Activated CD4-positive, alpha-beta T cell treated with anti-CD3 and anti-CD28 coated beads, Interleukin-2, amount 50 U/mL, for 48 hours (primary cell): ENCODE measurements around the gene LRAT.

Experiments used
- DNase-seq, 2 experiments: peaks; one replicate each; pipeline ENCODE4 v3.0.0-alpha.2; 2020

The LRAT gene

DNA sequence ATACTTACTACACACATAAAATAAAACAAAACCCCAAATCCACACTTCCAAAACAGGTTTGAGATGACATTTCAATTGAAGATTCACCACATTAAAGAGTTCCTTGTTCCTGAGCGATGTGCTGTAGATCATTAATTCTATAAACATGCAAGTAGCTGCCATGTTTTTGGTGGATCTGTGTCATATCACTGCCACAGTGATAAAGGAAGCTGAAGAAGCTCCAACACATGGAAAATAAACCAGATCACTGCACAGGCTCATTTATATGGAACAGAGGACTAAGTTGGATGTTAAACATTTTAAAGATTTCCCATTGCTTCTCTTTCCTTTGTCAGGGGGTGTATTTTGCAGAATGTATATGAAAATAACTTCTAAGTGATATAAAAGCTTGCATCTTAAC is 34.5 kb downstream of the LRAT start:
- no peak for DNase-seq

DNA sequence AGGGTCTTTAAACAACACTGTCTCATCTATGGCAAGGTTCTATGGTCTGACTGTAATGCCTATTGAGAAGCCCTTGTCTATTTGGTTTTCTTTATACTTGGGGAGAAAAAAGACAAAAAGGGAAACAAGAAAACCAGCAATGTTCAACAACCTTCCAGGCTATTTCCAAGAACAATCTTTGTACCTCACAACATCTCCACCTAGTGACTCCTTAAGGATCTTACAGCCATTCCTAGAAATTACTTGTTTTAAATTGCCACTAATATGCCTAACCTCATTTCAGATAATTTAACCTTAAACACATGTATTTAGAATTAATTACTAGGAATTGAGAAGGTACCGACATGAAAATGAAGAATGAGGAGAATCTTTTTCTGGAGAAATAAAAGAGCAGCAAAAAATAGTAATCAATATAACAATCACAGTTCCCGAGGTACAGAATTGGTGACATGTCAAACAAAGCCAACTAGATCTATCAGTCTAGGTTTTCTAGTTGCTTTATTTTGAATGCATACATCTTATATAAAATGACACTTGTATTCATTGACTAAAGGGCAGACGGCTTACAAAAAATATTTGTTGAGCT is 35.7 kb downstream of the LRAT start:
- DNase-seq: no peak

DNA sequence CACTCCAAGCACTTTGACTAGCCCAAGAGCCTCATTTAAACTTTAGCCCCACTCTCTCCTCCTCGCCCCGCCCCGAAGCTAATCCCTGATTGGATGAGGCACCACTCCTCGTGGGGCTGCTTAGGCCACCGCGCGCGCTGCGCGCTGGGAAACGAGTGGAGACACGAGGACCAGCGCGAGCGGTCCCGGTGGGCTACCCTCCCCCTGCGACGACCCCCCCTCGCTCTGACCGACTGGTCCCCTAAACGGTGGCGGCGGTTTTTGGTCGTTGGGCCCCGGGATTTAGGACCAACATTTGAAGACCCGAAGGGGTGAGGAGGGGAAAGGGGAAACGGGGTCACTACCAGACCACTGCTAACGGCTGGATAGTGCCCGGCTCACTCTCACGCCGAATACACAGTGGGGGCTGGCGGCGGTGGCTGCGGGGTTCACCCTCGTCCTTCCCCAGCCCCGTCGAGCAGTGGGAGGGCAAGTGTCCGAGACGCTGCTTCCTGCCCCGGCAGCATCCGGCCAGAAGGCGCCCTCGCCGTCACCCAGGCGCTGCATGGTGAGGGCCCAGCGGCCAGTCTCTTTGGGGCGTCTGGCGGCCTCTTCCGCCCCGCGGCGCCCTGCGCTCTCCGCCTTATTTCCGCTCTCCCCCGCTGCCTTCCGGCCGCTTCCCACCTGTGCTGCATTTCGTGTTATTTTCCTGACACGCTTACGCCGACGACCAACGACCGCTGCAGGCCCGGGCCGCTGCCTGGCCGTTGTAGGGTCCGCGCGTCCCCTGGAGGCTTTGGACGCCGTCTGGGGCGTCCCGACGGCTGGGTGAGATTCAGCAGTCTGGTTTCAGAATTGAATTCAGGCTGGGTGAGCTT is 37.6 kb downstream of the LRAT start, which contains the start of gene RBM46:
TSS of gene RBM46 (plus strand) at position 147 of the 857 bp plus-strand sequence. CDS start 15,481 bp downstream, outside the sequence.
- DNase-seq: no peak

DNA sequence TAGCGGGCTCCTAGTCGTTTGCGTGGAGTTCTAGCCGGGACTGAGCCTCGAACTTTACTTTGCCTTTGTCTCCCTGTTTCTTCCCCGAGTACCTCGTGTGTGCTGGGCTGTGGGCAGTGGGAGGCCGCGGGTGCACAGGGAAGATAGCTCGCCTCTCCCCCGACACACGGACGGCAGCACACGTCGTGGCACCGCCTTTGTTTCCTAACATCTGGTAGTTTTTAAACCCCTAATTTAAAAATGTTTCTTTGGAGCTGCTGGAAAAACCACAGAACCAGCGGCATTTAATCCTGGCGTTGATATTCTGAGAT is 38.1 kb downstream of the LRAT start:
- no peak for DNase-seq
